GM23338 (cell line): ENCODE measurements around the gene BEND5. TPM values are rescaled to one million over a fixed set of nuclear protein-coding genes. Genes with fewer than 3 reads are reported as not detected.

ENCODE experiments used
- ATAC-seq: fragments of 200-7000 bp; cut with Tn5 transposase; 3 replicates; pipeline ENCODE4 v1.9.1; 2020
- DNase-seq: peaks from one replicate; pipeline ENCODE4 v3.0.0-alpha.2; 2015; ENCODE audit warnings: low spot score
- H2AFZ ChIP-seq: fragments of 200-600 bp; sonication (generic); 2 replicates; pipeline ENCODE4 v1.8.0; 2016; ENCODE audit warnings: antibody characterized with exemption, mild to moderate bottlenecking, moderate library complexity
- H3F3A ChIP-seq: fragments of 200-600 bp; sonication (generic); replicated peaks from 2 replicates; pipeline ENCODE4 v1.8.0; 2017; ENCODE audit warnings: antibody characterized with exemption, mixed run types, low read depth
- H3K27ac ChIP-seq: fragments of 200-600 bp; sonication (generic); 2 replicates; pipeline ENCODE4 v1.6.1; 2016; ENCODE audit warnings: low read depth
- H3K27me3 ChIP-seq: fragments of 200-600 bp; sonication (generic); 2 replicates; pipeline ENCODE4 v1.8.0; 2016; ENCODE audit warnings: mild to moderate bottlenecking, mixed run types, moderate library complexity; ENCODE audit not compliant: insufficient read depth
- H3K36me3 ChIP-seq: fragments of 200-600 bp; sonication (generic); 2 replicates; pipeline ENCODE4 v1.8.0; 2016; ENCODE audit warnings: mild to moderate bottlenecking; ENCODE audit not compliant: insufficient read depth
- H3K4me1 ChIP-seq: fragments of 200-600 bp; sonication (generic); 2 replicates; pipeline ENCODE4 v1.8.0; 2016; ENCODE audit warnings: mild to moderate bottlenecking, moderate library complexity; ENCODE audit not compliant: insufficient read depth
- H3K4me2 ChIP-seq: fragments of 200-600 bp; sonication (generic); 2 replicates; pipeline ENCODE4 v1.7.1; 2017; ENCODE audit warnings: mixed run types
- H3K4me3 ChIP-seq: fragments of 200-600 bp; sonication (generic); 2 replicates; pipeline ENCODE4 v1.6.1; 2016; ENCODE audit warnings: mixed run types
- H3K79me2 ChIP-seq: fragments of 200-600 bp; sonication (generic); replicated peaks from 2 replicates; pipeline ENCODE4 v1.8.0; 2017; ENCODE audit warnings: mild to moderate bottlenecking; ENCODE audit not compliant: insufficient read depth
- H3K9me2 ChIP-seq: fragments of 200-600 bp; sonication (generic); 2 replicates; pipeline ENCODE4 v1.8.0; 2017; ENCODE audit not compliant: insufficient read depth
- H4K20me1 ChIP-seq: fragments of 200-600 bp; sonication (generic); replicated peaks from 2 replicates; pipeline ENCODE4 v1.8.0; 2017; ENCODE audit warnings: mild to moderate bottlenecking; ENCODE audit not compliant: insufficient read depth
- H3K27ac Mint-ChIP-seq: 2 replicates; pipeline ENCODE4 v1.8.0; 2020; ENCODE audit warnings: inconsistent platforms, mild to moderate bottlenecking, moderate library complexity, mixed read lengths
- H3K27me3 Mint-ChIP-seq: 3 replicates; pipeline ENCODE4 v1.8.0; 2022; ENCODE audit warnings: low read depth, mild to moderate bottlenecking, moderate library complexity, mixed read lengths, inconsistent platforms; ENCODE audit not compliant: insufficient read depth, poor library complexity
- H3K36me3 Mint-ChIP-seq: 3 replicates; pipeline ENCODE4 v1.8.0; 2021; ENCODE audit warnings: low read depth, mild to moderate bottlenecking, inconsistent platforms, moderate library complexity, mixed read lengths
- H3K4me1 Mint-ChIP-seq: 3 replicates; pipeline ENCODE4 v1.8.0; 2020; ENCODE audit warnings: mild to moderate bottlenecking, inconsistent platforms, mixed read lengths
- H3K4me3 Mint-ChIP-seq: 3 replicates; pipeline ENCODE4 v1.8.0; 2021; ENCODE audit warnings: moderate library complexity, mild to moderate bottlenecking, inconsistent platforms, mixed read lengths
- H3K9me3 Mint-ChIP-seq: 3 replicates; pipeline ENCODE4 v1.8.0; 2020; ENCODE audit warnings: moderate library complexity, mild to moderate bottlenecking, inconsistent platforms, mixed read lengths
- CREB1 ChIP-seq: fragments of 250-450 bp; sonication (Bioruptor Pico); IDR thresholded peaks from 2 replicates; pipeline ENCODE4 v1.5.0; 2020; ENCODE audit warnings: low read depth, mild to moderate bottlenecking, moderate library complexity
- EZH2 ChIP-seq: fragments of 200-600 bp; sonication (generic); IDR thresholded peaks from one replicate; pipeline ENCODE4 v1.8.0; 2017; ENCODE audit warnings: antibody characterized with exemption, mild to moderate bottlenecking, low read depth; ENCODE audit not compliant: unreplicated experiment
- JUNB ChIP-seq: IDR thresholded peaks from one replicate; pipeline ENCODE4 v1.6.1; 2016; ENCODE audit warnings: antibody characterized with exemption; ENCODE audit not compliant: unreplicated experiment
- POLR2AphosphoS5 ChIP-seq: IDR thresholded peaks from 2 replicates; pipeline ENCODE4 v1.6.1; 2016; ENCODE audit warnings: antibody characterized with exemption, low read depth
- REST ChIP-seq: IDR thresholded peaks from one replicate; pipeline ENCODE4 v1.6.1; 2018; ENCODE audit warnings: antibody characterized with exemption; ENCODE audit not compliant: unreplicated experiment
- STAT1 ChIP-seq: IDR thresholded peaks from one replicate; pipeline ENCODE4 v1.6.1; 2016; ENCODE audit warnings: antibody characterized with exemption; ENCODE audit not compliant: unreplicated experiment
- ZNF114 ChIP-seq: fragments of 250-450 bp; sonication (Bioruptor Pico); IDR thresholded peaks from 2 replicates; pipeline ENCODE4 v1.5.0; 2020; ENCODE audit warnings: mild to moderate bottlenecking, moderate library complexity
- ZNF331 ChIP-seq: fragments of 250-450 bp; sonication (Bioruptor Pico); IDR thresholded peaks from 2 replicates; pipeline ENCODE4 v1.5.0; 2020; ENCODE audit warnings: low read depth, mild to moderate bottlenecking, moderate library complexity
- polyA plus RNA-seq: library from polyadenylated mRNA; unstranded; fragments of >200 nt; fragmentation: Nextera tagmentation; extraction: Ambion mirVana; gene quantifications from 2 replicates; pipeline ENCODE4 v1.2.1, GENCODE V29; 2016
- total RNA-seq: library from RNA; depleted of rRNA; stranded (reverse); fragments of >200 nt; shearing (Covaris generic); gene quantifications from 2 replicates; pipeline ENCODE4 v1.2.3, GENCODE V29; 2014
- TF ChIP-seq, protein P1 (sequence below): IDR thresholded peaks from 2 replicates; pipeline ENCODE4 v1.6.1; 2016; ENCODE audit warnings: antibody characterized with exemption
- TF ChIP-seq, protein P2 (sequence below): fragments of 250-450 bp; sonication (Bioruptor Pico); IDR thresholded peaks from 2 replicates; pipeline ENCODE4 v1.5.0; 2020; ENCODE audit warnings: mild to moderate bottlenecking, moderate library complexity
- TF ChIP-seq, protein P3 (sequence below), 2 experiments: fragments of 200-600 bp in 1 of 2; sonication (generic) in 1 of 2; conservative IDR thresholded peaks; 2 replicates each; pipeline versions ENCODE4 v1.5.1 to v1.6.1; 2016 to 2017; ENCODE audit warnings: antibody characterized with exemption in 2 of 2, low read depth in 2 of 2, mild to moderate bottlenecking in 2 of 2, moderate library complexity in 1 of 2

The BEND5 gene
- total and polyA plus RNA-seq, 2 experiments from 2014 or later, result 6.8 to 12.3 TPM

DNA sequence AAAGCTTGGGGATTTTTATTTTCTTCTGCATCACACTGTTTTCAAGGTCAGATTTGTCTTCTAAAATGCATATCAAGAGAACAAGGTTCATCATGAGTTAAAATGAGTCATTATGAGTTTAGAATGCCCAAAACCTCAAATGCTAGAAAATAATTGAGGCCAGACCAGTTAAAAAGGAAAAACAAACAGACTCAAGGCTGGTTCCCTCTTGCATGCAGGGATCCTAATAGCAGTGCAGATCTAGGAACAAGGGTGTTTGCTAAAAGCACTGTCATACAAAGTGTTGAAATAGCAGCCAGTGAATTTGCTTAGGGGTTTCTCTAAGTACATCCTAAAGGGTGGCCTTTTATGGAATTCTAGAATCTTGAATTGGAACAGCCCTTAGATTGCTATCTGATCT, 15.3 kb downstream of the BEND5 start (continued):
- no peak for TF ChIP-seq REST
- TF ChIP-seq EZH2, result no peak
- TF ChIP-seq STAT1, result no peak
- no peak for TF ChIP-seq CREB1 (CRISPR knock-in tag)
- TF ChIP-seq, protein P1, sequence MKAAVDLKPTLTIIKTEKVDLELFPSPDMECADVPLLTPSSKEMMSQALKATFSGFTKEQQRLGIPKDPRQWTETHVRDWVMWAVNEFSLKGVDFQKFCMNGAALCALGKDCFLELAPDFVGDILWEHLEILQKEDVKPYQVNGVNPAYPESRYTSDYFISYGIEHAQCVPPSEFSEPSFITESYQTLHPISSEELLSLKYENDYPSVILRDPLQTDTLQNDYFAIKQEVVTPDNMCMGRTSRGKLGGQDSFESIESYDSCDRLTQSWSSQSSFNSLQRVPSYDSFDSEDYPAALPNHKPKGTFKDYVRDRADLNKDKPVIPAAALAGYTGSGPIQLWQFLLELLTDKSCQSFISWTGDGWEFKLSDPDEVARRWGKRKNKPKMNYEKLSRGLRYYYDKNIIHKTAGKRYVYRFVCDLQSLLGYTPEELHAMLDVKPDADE, result no peak
- no peak for TF ChIP-seq ZNF331 (CRISPR knock-in tag)
- no peak for TF ChIP-seq POLR2AphosphoS5
- no peak for TF ChIP-seq JUNB

DNA sequence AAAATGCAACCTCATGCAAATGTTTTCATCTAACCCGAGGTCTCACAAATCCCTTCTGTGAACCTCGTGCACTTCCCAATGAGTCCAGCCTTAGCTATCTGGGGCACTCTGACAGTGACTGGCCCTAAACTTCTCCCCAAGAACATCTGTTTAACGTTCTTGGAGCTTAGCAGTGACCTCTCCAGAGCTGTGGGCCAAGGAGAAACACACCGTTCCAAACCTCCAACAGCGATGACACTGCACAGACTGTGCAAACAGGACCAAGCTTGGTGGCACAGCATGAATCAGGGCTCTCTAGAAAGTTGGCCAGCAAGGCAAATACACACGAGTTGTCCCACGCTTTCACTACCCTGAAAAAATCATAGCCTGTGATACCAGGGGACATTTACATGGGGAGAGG, 15.8 kb downstream of the BEND5 start:
- H3K9me3 Mint-ChIP-seq, result no peaks in the 10 kb centered on the region
- peaks cover 2% of the 10 kb centered on the region for H3K27me3 Mint-ChIP-seq
- H3K4me1 ChIP-seq, result peaks cover 16% of the 10 kb centered on the region; the same call in 1 of the 2 replicates
- H3K36me3 ChIP-seq, result peaks cover 8% of the 10 kb centered on the region
- H3K4me3 ChIP-seq, result no peak overlapping the region
- H3K27ac Mint-ChIP-seq, result no peak overlapping the region
- H2AFZ ChIP-seq, result no peak overlapping the region
- H3K27me3 ChIP-seq, result no peaks in the 10 kb centered on the region
- H3F3A ChIP-seq, result no peaks in the 10 kb centered on the region
- peaks cover 20% of the 10 kb centered on the region for H3K4me1 Mint-ChIP-seq
- H4K20me1 ChIP-seq, result no peaks in the 10 kb centered on the region
- no peaks in the 10 kb centered on the region for H3K9me2 ChIP-seq
- H3K4me3 Mint-ChIP-seq, result no peak overlapping the region
- peaks cover 27% of the 10 kb centered on the region; the same call in 2 of the 3 replicates for H3K36me3 Mint-ChIP-seq
- no peak for DNase-seq
- H3K4me2 ChIP-seq, result no peak overlapping the region
- H3K79me2 ChIP-seq, result no peaks in the 10 kb centered on the region
- H3K27ac ChIP-seq, result no peak overlapping the region
- ATAC-seq, result no peak
- TF ChIP-seq ZNF114 (CRISPR knock-in tag) (no peak), ZNF331 (CRISPR knock-in tag) (no peak), EZH2 (no peak), CREB1 (CRISPR knock-in tag) (no peak), JUNB (no peak)
- TF ChIP-seq, protein P2, sequence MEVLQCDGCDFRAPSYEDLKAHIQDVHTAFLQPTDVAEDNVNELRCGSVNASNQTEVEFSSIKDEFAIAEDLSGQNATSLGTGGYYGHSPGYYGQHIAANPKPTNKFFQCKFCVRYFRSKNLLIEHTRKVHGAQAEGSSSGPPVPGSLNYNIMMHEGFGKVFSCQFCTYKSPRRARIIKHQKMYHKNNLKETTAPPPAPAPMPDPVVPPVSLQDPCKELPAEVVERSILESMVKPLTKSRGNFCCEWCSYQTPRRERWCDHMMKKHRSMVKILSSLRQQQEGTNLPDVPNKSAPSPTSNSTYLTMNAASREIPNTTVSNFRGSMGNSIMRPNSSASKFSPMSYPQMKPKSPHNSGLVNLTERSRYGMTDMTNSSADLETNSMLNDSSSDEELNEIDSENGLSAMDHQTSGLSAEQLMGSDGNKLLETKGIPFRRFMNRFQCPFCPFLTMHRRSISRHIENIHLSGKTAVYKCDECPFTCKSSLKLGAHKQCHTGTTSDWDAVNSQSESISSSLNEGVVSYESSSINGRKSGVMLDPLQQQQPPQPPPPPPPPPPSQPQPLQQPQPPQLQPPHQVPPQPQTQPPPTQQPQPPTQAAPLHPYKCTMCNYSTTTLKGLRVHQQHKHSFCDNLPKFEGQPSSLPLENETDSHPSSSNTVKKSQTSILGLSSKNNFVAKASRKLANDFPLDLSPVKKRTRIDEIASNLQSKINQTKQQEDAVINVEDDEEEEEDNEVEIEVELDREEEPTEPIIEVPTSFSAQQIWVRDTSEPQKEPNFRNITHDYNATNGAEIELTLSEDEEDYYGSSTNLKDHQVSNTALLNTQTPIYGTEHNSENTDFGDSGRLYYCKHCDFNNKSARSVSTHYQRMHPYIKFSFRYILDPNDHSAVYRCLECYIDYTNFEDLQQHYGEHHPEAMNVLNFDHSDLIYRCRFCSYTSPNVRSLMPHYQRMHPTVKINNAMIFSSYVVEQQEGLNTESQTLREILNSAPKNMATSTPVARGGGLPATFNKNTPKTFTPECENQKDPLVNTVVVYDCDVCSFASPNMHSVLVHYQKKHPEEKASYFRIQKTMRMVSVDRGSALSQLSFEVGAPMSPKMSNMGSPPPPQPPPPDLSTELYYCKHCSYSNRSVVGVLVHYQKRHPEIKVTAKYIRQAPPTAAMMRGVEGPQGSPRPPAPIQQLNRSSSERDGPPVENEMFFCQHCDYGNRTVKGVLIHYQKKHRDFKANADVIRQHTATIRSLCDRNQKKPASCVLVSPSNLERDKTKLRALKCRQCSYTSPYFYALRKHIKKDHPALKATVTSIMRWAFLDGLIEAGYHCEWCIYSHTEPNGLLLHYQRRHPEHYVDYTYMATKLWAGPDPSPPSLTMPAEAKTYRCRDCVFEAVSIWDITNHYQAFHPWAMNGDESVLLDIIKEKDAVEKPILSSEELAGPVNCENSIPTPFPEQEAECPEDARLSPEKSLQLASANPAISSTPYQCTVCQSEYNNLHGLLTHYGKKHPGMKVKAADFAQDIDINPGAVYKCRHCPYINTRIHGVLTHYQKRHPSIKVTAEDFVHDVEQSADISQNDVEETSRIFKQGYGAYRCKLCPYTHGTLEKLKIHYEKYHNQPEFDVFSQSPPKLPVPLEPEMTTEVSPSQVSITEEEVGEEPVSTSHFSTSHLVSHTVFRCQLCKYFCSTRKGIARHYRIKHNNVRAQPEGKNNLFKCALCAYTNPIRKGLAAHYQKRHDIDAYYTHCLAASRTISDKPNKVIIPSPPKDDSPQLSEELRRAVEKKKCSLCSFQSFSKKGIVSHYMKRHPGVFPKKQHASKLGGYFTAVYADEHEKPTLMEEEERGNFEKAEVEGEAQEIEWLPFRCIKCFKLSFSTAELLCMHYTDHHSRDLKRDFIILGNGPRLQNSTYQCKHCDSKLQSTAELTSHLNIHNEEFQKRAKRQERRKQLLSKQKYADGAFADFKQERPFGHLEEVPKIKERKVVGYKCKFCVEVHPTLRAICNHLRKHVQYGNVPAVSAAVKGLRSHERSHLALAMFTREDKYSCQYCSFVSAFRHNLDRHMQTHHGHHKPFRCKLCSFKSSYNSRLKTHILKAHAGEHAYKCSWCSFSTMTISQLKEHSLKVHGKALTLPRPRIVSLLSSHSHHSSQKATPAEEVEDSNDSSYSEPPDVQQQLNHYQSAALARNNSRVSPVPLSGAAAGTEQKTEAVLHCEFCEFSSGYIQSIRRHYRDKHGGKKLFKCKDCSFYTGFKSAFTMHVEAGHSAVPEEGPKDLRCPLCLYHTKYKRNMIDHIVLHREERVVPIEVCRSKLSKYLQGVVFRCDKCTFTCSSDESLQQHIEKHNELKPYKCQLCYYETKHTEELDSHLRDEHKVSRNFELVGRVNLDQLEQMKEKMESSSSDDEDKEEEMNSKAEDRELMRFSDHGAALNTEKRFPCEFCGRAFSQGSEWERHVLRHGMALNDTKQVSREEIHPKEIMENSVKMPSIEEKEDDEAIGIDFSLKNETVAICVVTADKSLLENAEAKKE (CRISPR knock-in tag), result no peak
- TF ChIP-seq, protein P3, sequence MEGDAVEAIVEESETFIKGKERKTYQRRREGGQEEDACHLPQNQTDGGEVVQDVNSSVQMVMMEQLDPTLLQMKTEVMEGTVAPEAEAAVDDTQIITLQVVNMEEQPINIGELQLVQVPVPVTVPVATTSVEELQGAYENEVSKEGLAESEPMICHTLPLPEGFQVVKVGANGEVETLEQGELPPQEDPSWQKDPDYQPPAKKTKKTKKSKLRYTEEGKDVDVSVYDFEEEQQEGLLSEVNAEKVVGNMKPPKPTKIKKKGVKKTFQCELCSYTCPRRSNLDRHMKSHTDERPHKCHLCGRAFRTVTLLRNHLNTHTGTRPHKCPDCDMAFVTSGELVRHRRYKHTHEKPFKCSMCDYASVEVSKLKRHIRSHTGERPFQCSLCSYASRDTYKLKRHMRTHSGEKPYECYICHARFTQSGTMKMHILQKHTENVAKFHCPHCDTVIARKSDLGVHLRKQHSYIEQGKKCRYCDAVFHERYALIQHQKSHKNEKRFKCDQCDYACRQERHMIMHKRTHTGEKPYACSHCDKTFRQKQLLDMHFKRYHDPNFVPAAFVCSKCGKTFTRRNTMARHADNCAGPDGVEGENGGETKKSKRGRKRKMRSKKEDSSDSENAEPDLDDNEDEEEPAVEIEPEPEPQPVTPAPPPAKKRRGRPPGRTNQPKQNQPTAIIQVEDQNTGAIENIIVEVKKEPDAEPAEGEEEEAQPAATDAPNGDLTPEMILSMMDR (conservative IDR thresholded peaks at IDR 0.05; ENCODE audit: low read depth in 2 of 2), result no peak
- TF ChIP-seq, protein P1, result no peak
